PC-3 (cell line): ENCODE measurements around the gene SPRR2D. TPM values are rescaled to one million over a fixed set of nuclear protein-coding genes. Genes with fewer than 3 reads are reported as not detected.

ENCODE experiments used
- ATAC-seq: fragments of 200-7000 bp; cut with Tn5 transposase; 2 replicates; pipeline ENCODE4 v1.9.1; 2020; ENCODE audit warnings: mild to moderate bottlenecking, moderate library complexity
- BruUV-seq: library from RNA; stranded (reverse); fragments of 400-500 nt; replicated peaks from 2 replicates; lab custom pipeline; 2021; lab: Mats Ljungman, UMichigan
- CTCF ChIA-PET: fragments of 300-600 bp; sonication (Branson Sonifier 250); formaldehyde crosslinking; loops from one replicate; lab custom pipeline; 2022; ENCODE audit warnings: antibody characterized with exemption; lab: Charles Lee
- POLR2A ChIA-PET: fragments of 300-600 bp; sonication (Branson Sonifier 250); formaldehyde crosslinking; loops from one replicate; lab custom pipeline; 2022; ENCODE audit warnings: antibody characterized with exemption; ENCODE audit not compliant: unreplicated experiment; lab: Charles Lee
- DNase-seq: peaks from one replicate; pipeline ENCODE4 v3.0.0-alpha.2; 2015
- H2AFZ ChIP-seq: fragments of 300-600 bp; sonication (generic); 2 replicates; pipeline ENCODE4 v1.6.0; 2016; ENCODE audit warnings: antibody characterized with exemption, low read length
- H3F3A ChIP-seq: fragments of 300-600 bp; sonication (generic); one replicate; pipeline ENCODE4 v1.6.0; 2017; ENCODE audit warnings: antibody characterized with exemption, low read length, control low read depth, mild to moderate bottlenecking; ENCODE audit not compliant: unreplicated experiment
- H3K27ac ChIP-seq: fragments of 300-600 bp; sonication (generic); 2 replicates; pipeline ENCODE4 v1.5.1; 2016; ENCODE audit warnings: mild to moderate bottlenecking, low read length
- H3K27me3 ChIP-seq: fragments of 300-600 bp; sonication (generic); 2 replicates; pipeline ENCODE4 v1.6.1; 2016; ENCODE audit warnings: low read length, mixed read lengths
- H3K36me3 ChIP-seq: fragments of 300-600 bp; sonication (generic); 2 replicates; pipeline ENCODE4 v1.6.1; 2016; ENCODE audit warnings: low read depth, mixed run types, low read length, mixed read lengths
- H3K4me1 ChIP-seq: fragments of 300-600 bp; sonication (generic); 2 replicates; pipeline ENCODE4 v1.5.1; 2016; ENCODE audit warnings: low read length; ENCODE audit not compliant: insufficient read depth
- H3K4me2 ChIP-seq: fragments of 300-600 bp; sonication (generic); 2 replicates; pipeline ENCODE4 v1.6.0; 2016; ENCODE audit warnings: low read length
- H3K4me3 ChIP-seq: fragments of 300-600 bp; sonication (generic); 2 replicates; pipeline ENCODE4 v1.5.1; 2016; ENCODE audit warnings: mild to moderate bottlenecking, low read length, mixed read lengths
- H3K79me2 ChIP-seq: fragments of 300-600 bp; sonication (generic); 2 replicates; pipeline ENCODE4 v1.6.1; 2017; ENCODE audit warnings: low read length, mixed read lengths
- H3K9ac ChIP-seq: fragments of 300-600 bp; sonication (generic); 2 replicates; pipeline ENCODE4 v1.6.0; 2016; ENCODE audit warnings: mild to moderate bottlenecking, low read length
- H3K9me2 ChIP-seq: fragments of 300-600 bp; sonication (generic); replicated peaks from 2 replicates; pipeline ENCODE4 v1.6.1; 2016; ENCODE audit warnings: mixed run types, low read length, mixed read lengths
- H3K9me3 ChIP-seq: fragments of 300-600 bp; sonication (generic); 2 replicates; pipeline ENCODE4 v1.6.1; 2016; ENCODE audit warnings: low read length, mixed read lengths
- H4K20me1 ChIP-seq: fragments of 300-600 bp; sonication (generic); 2 replicates; pipeline ENCODE4 v1.6.1; 2016; ENCODE audit warnings: low read length, mixed read lengths
- CTCF ChIP-seq: fragments of 300-600 bp; sonication (generic); conservative IDR thresholded peaks from 2 replicates; pipeline ENCODE4 v1.5.1; 2017; ENCODE audit warnings: antibody characterized with exemption, low read depth, mild to moderate bottlenecking, low read length
- EZH2 ChIP-seq: fragments of 300-600 bp; sonication (generic); IDR thresholded peaks from one replicate; pipeline ENCODE4 v1.6.1; 2017; ENCODE audit warnings: antibody characterized with exemption, mild to moderate bottlenecking, low read length; ENCODE audit not compliant: unreplicated experiment
- EZH2phosphoT487 ChIP-seq: fragments of 300-600 bp; sonication (generic); IDR thresholded peaks from 2 replicates; pipeline ENCODE4 v1.6.1; 2018; ENCODE audit warnings: mild to moderate bottlenecking, antibody characterized with exemption, low read length, borderline replicate concordance
- intact Hi-C: fragments of 100-400 bp; cut with micrococcal nuclease; formaldehyde crosslinking; loops from 2 replicates; pipeline ENCODE4 v1.9.0; 2023
- total RNA-seq: library from RNA; depleted of rRNA; stranded (reverse); fragments of >200 nt; gene quantifications from 2 replicates; pipeline ENCODE4 v1.2.3, GENCODE V29; 2014

The SPRR2D gene
- total RNA-seq, 1 experiment from 2014 or later: not detected

- no peak overlapping the region for H3K4me2 ChIP-seq
- no peaks in the 10 kb centered on the region for H4K20me1 ChIP-seq
- no peaks in the 10 kb centered on the region for H3K79me2 ChIP-seq
- intact Hi-C loops: no loop called here
- no peaks in the 10 kb centered on the region for H3K36me3 ChIP-seq
- no peak for DNase-seq
- POLR2A ChIA-PET: no interaction called here
- no peak overlapping the region for H2AFZ ChIP-seq
- no peak overlapping the region for H3K9ac ChIP-seq
- TF ChIP-seq EZH2 (no peak), EZH2phosphoT487 (no peak), CTCF (no peak)
- H3F3A ChIP-seq: no peaks in the 10 kb centered on the region
- H3K27me3 ChIP-seq: peaks cover 11% of the 10 kb centered on the region; the same call in 1 of the 2 replicates
- peaks cover 5% of the 10 kb centered on the region for H3K4me1 ChIP-seq
- CTCF ChIA-PET: no interaction called here
- BruUV-seq: no TSS peak
- H3K9me3 ChIP-seq: no peaks in the 10 kb centered on the region
- no peak for ATAC-seq
- H3K27ac ChIP-seq: no peak overlapping the region
- no peaks in the 10 kb centered on the region for H3K9me2 ChIP-seq
- no peak overlapping the region for H3K4me3 ChIP-seq
Measured at GRCh38 chr1:153032073-153032472, 8.8 kb downstream of the SPRR2D start.

GRCh38 chr1:153030895-153031294 lies 10.0 kb downstream of the SPRR2D start, which contains the start of gene SPRR1B:
Gene SPRR1B, plus strand, starts transcription at chr1:153031203. Its CDS starts 1,143 bp downstream, at chr1:153032346.
- H3K4me3 ChIP-seq: no peak within 1 kb of the TSS
- no peaks in the 10 kb centered on the region for H3F3A ChIP-seq
- no peaks in the 10 kb centered on the region for H4K20me1 ChIP-seq
- no TSS peak for BruUV-seq
- 0 out of 2 replicates have a peak, but pooled peaks cover 3% of the 10 kb centered on the region for H3K27me3 ChIP-seq
- peaks cover 5% of the 10 kb centered on the region for H3K4me1 ChIP-seq
- no peak within 1 kb of the TSS for H2AFZ ChIP-seq
- intact Hi-C loops: no loop called here
- no peaks in the 10 kb centered on the region for H3K9me3 ChIP-seq
- ChIA-PET CTCF (no interaction called here), POLR2A (no interaction called here)
- H3K79me2 ChIP-seq: no peaks in the 10 kb centered on the region
- DNase-seq: peak; percentile 76
- no peaks in the 10 kb centered on the region for H3K36me3 ChIP-seq
- ATAC-seq: no peak
- TF ChIP-seq EZH2phosphoT487 (no peak), EZH2 (no peak), CTCF (no peak)
- H3K9me2 ChIP-seq: no peaks in the 10 kb centered on the region
- no peak within 1 kb of the TSS for H3K27ac ChIP-seq
- no peak within 1 kb of the TSS for H3K9ac ChIP-seq
- H3K4me2 ChIP-seq: no peak within 1 kb of the TSS

GRCh38 chr1:153028766-153029165 lies 12.2 kb downstream of the SPRR2D start:
- Histone ChIP-seq H3K27me3 (peaks cover 5% of the 10 kb centered on the region; the same call in 1 of the 2 replicates), H3K4me1 (peaks cover 5% of the 10 kb centered on the region), H3K4me3 (no peak overlapping the region), H3K9me2 (no peaks in the 10 kb centered on the region), H3K9ac (no peak overlapping the region), H3K27ac (no peak overlapping the region), H3K79me2 (no peaks in the 10 kb centered on the region), H2AFZ (no peak overlapping the region), H3K4me2 (no peak overlapping the region), H4K20me1 (no peaks in the 10 kb centered on the region), H3F3A (no peaks in the 10 kb centered on the region), H3K9me3 (no peaks in the 10 kb centered on the region), H3K36me3 (no peaks in the 10 kb centered on the region)
- DNase-seq (no peak), ATAC-seq (no peak)
- BruUV-seq: no TSS peak
- ChIA-PET CTCF (no interaction called here), POLR2A (interaction anchor here (0.5 kb wide), 1 partner anchor 17 kb away, joined by 3 read pairs; no protein-coding TSS in a partner anchor)
- TF ChIP-seq EZH2: no peak
- TF ChIP-seq CTCF: no peak
- no peak for TF ChIP-seq EZH2phosphoT487
- intact Hi-C loops: no loop called here
